ENCODE measurements around the gene TNNT1.
"Not testable (repeated sequence)": the region's sequence is repeated elsewhere in the genome, so short reads cannot be mapped to it uniquely, and the experiment has no call there.

TNNT1 gene, protein sequence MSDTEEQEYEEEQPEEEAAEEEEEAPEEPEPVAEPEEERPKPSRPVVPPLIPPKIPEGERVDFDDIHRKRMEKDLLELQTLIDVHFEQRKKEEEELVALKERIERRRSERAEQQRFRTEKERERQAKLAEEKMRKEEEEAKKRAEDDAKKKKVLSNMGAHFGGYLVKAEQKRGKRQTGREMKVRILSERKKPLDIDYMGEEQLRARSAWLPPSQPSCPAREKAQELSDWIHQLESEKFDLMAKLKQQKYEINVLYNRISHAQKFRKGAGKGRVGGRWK

DNA sequence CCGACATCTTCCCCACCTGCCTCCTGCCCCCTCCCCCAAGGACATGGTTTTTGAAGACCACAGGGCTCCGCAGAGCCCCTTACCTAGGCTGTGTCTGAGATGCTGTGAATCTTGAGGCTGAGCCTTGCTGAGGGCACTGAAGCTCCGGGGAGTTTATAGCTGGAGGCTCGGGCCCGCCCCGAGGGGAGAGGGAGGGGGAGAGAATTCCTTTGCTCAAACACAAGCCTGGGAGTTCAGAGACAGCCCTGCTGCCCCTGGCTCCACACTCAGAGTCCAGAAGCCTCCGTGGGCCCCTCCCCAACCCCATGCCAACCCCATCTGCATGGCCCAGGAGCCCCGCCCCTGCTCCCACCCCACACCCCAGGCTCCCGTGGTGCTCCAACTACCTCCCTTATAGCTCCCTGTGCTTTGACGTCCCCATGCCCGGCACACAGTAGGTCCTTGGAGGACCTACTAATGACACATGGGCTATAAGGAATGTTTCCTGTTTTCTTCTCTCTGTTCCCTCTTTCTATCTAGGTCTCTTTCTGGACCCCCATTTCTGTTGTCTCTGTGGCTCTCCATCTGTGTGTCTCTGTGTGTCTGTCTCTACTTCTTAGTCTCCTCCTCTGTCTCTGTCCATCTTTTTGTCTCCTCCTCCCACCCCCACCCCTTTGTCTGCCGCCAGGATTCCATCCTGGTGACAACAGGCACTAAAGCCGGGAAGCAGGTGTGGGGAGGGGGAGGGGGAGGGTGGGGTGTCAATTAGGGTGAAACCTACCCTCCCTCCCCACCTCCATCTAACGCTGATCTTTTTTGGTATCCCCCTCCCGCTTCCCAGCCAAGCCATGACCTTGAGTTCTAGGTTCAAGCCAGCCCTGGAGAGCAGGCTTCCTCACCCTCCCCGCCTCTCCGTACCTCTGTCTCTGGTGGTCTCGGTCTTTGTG, at the start of gene TNNT1:
TNNT1 (minus strand) TSS at position 129 of the 926 bp plus-strand sequence. CDS start 2,049 bp downstream, outside the sequence.
- no peak for DNase-seq

DNA sequence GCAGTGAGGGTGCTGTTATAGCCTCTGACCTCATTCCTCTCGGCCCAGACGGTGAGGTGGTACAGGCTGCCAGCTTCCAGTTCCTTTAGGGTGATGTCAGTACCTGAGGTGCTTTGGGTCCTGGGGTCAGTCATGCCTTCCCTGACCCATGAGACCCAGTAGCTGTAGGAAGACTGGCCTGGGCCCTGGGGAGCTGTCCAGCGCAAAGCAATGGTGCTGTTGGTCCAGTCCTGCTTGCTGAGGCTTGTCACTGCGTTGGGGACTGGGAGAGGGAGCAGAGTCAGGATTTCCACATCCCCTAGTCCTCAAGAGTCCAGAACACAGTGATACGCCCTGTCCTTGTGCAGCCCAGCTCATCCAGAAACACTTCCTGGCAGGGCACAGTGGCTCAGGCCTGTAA, 49.6 kb upstream of the TNNT1 start:
- DNase-seq: no peak

DNA sequence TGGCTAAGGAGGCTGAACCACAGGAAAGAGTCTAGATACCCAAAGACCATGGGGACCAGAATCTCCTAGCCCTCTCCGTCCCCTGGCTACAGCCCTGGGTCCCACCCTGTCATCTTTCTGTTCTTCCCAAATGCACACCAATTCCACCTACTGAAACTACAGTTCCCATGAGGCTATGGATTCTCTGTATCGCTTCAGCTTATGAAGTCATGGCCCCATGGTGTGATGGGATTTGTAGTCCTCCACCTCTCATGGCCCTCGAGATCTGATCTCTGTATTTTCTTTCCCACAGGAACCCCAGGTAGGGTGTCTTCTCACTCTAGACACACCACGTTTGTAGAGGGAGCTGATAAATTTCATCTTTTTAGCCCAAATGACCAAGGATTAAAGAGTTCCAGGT, 48.5 kb upstream of the TNNT1 start:
- no peak for DNase-seq

DNA sequence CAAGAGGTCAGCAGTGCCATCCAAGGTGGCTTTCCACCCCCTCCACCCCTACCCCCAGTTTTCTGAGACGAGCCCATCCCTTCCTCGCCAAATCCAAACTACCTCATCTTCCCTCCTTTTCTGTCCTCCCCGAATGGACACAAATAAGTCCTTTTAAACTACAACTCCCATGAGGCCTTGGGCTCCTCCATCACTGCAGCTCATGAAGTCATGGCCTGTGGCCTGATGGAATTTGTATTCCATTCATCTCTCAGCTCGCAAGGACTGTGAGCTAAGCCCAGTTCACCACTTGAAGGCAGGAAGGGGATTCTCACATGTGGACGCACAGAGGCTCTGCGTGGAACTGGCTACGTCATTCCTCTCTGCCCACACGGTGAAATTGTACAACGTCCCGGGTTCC, 47.8 kb upstream of the TNNT1 start:
- DNase-seq: no peak

DNA sequence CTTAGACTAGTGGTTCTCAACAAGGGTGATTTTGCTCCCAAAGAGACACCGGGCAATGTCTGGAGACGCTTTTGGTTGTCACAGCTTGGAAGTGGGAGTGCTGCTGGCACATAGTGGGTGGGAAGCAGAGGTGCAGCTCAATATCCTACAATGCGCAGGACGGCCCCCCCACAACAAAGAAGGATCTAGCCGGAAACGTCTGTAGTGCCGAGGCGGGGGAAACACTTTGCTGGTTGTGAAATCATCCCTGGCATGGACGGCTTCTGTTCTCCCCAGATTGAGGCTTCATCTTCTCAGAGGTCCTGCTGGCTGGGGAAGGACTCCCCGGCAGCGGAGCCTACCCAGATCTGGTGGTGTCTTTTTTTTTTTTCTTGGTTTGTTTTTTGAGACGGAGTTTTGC, 44.5 kb upstream of the TNNT1 start:
- DNase-seq: no peak

DNA sequence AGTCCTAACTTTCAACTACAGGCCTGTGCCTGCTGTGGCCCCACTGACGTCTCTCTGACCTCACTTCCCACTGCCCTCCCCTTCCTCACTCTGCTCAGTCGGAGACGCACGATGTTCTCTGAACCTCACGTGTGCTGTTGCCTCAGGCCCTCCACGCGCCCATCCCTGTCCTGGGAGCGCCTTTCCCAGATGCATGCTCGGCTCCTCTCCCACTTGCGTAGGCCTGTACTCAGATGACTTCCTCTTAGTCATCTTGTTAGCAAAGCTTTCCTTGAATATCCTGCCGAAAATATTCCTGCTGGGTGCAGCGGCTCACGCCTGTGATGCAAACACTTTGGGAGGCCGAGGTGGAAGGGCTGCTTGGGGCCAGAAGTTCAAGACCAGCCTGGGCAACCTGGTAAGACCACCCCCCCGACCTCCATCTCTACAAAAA, 40.4 kb upstream of the TNNT1 start:
- DNase-seq: no peak

DNA sequence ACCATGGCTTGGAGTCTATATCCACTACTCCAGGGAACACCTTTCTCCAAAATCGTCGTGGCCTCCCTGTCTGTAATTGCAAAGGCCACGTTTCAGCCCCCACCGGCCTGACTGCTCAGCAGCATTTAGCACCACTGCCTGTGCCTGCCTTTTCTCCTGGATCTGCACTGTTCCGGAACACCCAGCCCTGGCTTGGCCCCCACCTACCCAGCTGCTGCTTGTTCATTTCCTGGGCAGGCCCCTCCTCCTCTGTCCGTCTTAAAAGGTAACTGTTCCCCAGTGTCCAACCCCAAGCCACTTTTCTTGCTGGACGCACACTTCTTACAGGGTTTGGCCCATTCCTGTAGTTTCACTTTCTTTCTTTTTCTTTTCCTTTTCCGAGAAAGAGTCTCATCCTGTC, 39.6 kb upstream of the TNNT1 start:
- DNase-seq: no peak

DNA sequence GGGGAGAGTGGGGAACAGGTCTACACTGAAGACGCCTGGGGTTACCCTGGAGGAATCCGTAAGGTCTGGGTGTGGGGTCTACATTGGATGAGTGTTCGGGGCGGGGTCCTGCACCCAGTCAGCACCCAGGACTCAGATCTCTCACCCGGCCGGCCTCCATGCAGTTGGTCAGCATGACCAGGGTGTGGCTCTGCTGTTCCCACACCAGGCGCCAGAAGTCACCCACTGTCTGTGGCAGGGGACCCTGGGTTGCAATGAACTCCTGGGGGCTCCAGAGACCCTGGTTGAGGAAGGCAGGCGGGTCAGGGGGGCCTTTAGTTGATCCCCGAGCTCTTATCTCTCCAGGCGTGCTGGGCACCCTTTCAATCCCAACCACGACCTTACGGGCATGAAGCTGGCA, 37.1 kb upstream of the TNNT1 start:
- DNase-seq: no peak

DNA sequence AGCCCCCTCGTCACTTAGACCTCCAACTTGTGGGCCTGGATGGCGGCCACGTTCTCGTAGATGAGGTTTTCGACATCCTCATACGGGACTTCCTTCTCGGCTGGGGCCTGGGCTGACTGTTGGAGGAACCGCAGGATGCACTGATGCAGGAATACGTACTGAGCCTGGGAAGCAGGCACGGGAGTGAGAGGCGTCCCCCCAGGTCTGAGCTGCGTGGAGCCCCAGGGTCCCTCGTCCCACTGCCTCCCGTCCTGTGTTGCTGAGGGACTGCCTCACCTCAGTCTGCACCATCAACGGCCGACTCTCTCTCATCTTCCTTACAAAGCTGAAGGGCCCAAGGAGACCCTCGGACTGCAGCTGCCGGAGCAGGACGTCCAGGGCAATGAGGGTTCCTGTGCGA, 32.7 kb upstream of the TNNT1 start:
- DNase-seq: no peak

DNA sequence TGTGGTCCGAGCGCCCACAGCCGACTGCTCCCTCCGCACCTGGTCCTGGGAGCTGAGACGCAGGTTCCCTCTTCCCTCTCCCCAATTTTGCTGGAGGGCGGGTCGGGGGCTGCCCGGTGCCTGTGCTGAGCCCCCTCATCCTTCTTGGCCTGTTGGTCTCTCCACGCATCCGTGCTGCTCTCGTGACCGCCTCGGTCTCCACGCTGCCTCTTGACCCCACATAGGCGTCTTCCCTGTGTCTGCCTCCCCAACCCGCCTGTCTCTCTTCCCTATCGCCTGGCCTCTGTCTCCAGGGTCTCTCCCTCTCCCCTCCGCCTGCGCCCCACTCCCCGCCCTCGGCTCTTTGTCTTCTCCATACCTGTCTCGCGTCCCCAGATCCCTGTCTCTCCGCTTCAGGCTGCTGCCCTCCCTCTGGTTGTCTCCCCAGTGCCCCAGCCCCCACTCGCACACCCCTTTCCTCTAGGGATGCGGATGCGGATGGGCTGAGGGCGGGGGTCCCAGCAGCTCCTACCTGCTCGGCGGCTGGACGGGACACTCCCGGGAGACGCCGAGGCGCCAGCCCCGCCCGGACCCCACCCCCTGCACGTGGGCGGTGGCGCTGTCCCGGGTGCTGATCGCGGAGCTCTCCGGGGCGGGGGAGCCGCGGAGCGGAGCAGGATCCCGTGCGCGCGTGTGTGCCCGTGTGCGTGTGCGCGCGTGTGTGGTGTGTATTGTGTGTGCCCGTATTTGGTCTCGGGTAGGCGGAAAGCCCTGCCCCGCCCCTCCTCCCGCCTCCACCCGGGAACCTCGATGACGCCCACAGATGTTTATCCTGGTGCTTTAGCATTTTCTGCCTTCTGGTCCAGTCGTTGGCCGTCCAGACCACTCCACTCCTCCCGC, 30.8 kb upstream of the TNNT1 start, which contains the start of gene SYT5:
SYT5 (minus strand) TSS at position 684 of the 879 bp plus-strand sequence. CDS start 1,248 bp downstream, outside the sequence.
- DNase-seq: peak; percentile 35 to 70

DNA sequence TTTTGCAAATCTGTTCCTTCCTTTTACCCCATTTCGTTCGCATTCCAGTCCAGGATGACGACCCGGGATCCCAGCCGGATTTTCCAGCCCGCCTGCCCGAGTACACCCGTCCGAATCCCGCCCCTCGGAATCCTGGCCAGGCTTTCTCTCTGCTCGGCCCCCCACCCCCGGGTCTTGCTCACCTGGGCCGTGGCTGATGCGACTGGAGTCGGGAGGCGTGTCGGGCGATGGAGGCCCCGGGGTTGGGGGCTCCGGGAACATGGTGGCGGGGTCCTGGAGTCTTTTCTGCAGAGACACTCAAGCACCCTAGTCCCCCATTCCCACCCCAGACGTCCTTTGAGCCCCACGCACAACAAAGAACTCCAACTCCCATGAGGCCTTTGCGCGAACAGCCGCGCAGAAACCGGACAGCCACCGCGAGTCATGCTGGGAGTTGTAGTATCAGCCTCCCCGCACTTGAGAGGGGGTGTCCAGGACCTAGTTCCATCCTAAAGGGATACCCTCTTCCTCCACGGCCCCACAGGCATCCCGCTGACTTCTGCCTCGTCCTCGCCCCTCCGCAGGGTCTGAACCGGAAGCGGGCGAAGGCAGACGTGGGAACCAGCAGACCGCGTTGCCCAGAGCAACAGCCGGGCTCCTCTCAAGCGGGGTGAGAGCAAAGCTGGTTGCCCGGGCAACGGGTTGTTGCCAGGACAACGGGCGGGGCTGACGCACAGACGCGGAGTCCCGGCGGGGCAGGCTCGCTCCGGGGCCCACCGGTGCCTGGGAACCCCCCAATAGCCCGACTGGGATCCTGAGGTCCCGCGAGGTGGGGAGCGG, 30.0 kb upstream of the TNNT1 start:
- peak; percentile 93 to 94 for DNase-seq

DNA sequence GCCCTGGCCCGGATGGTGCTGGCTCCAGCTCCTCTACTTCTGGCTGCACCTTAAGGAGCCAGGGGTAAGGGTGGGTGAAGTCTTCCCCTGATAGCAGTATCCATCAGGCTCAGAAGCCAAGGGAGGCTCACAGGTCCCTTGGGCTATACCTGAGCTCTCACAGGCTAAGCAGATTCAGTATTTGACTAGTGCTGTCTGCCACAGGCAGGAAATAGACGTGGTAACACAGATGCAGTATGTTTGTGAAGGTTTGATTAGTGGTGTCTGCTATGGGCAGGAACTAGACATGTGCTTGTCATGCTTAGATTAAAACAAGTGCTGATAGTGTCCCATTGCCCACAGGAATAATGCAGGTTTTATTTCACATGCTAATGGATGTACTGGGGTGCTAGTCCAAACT, 27.1 kb upstream of the TNNT1 start:
- no peak for DNase-seq

DNA sequence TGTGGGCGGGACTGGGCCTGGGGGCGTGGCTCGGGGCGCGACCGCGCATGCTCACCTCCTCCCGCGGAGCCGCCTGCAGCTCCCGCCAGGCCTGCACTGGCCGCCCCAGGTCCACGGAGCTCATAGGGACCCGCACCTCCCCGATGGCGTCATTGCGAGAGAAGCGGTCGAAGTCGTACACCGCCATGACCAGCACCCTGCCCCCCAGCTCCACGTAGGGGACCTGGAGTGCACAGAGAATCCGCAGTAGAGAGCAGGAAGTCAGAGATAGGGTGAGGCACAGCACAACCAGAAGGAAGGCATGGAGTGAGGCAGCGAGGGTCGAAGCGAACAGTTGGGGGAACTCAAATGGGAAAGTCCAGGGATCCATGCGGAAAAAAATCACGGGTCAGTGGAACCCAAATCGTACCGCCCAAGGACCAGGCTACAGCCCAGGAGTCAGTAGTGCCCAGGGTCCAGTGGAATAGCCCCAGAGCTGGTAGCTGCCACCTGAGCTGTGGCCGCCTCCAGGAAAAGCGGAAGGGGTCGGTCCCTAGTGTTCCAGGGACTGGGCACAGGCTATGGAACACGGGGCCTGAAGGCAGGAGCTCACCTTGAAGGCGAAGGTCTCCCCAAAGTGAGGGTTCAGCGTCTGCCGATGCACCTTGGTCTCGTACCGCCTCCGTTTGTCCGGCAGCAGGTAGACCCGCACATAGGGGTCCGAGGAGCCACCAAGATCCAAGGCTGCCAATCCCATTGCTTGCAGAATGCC, 26.3 kb upstream of the TNNT1 start:
- DNase-seq: no peak

DNA sequence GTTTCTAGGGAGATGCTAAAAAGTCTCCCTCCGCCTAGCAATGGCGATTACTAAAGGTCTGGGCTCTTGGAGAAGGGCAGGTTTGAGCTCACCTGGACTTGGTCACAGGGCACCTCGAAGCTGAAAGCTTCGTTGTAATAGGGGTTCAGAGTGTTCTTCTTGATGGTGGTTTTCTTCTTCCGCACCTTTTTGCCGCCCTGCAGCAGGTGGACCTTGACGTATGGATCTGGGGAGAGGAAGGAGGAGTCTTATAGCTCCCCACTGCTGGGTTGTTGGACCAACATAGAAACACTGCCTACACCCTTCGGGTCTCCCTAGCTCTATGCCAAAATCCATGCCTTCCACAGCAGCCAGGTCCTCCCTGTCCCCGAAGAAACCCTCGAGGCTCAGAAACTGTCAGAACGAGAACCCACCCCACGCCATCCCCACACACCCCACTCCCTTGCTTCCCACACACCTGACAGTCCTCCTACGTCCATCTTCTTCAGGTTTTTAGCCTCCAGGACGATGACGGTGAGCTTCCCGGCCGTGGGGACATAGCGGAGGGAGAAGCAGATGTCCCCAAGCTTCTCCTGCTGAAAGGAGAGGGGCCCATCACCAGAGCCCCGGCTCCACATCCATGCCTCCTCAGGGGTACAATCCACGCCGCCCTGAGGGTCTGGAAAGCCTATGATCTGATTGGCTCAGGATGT, 25.6 kb upstream of the TNNT1 start:
- no peak for DNase-seq

DNA sequence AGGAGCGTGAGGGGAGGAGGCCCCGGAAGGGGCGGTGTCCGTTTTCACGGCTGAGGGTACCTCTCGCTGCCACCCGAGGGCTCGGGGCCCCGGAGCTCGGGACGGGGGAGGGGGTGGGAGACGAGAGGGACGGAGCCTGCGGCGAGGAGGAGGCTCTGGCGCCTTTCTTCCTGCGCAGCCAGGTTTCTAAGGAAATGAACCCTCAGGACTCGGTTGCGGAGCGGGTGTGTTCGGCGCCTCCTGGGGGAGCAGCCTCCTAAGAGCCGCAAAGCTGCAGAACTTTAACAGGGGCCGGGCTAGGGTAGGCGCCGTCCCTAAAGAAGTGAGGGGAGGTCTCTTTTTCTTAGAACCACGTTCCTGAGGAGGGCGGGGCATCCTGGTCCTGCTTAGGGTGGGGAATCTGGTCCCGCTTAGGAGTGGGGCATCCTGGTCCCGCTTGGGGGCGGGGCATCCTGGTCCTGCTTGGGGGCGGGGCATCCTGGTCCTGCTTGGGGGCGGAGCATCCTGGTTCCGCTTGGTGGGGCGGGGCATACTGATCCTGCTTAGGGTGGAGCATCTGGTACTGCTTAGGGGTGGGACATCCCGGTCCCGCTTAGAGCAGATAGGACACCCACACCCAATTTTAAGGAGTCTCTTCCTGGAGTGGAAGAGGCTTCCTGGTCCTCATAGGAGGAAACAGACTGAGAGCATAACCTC, 24.9 kb upstream of the TNNT1 start:
- DNase-seq: peak; percentile 34 to 43

DNA sequence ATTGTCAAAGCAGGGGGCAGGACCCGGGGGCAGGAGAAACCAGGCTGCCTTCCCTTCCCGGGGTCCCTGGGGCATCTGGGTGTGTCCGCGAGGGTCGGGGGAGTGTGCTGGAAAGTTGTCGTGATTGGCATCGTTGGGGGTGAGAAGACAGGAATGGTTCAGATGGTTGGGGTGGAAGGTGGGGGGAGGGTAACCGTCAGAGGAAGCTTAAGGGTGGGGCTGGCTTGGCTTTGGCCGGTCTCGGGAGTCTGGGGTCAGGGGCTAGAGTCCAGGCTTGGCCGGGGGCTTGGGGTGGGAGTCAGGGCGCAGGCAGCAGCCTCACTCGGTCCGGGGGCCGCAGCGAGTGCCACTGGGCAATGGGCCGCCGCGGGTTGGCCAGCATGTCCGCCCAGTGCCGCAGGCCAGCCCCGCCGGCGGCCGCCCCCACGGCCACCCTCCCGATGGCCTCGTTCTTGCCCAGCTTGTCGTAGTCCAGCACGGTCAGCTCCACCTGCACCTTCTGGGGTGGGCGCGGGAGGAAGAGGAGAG, 24.2 kb upstream of the TNNT1 start:
- DNase-seq: no peak

DNA sequence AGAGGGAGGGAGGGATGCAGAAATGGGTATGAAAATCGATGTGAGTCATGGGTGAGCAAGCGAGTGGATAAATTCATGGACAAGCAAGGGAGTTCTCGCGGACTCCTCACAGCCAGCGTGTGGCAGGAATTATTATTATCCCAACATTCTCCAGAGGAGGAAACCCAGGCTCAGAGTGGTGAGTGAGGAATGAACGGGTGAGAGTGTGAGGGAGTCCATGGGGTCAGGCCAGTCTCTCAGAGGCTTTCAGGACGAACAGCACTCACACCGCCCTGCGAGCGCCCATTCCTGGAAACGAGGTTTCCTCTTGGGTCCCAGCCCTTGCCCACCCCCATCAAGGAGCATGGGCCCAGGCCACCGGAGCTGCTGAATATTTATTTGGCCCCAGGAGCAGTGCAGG, 23.7 kb upstream of the TNNT1 start:
- no peak for DNase-seq

DNA sequence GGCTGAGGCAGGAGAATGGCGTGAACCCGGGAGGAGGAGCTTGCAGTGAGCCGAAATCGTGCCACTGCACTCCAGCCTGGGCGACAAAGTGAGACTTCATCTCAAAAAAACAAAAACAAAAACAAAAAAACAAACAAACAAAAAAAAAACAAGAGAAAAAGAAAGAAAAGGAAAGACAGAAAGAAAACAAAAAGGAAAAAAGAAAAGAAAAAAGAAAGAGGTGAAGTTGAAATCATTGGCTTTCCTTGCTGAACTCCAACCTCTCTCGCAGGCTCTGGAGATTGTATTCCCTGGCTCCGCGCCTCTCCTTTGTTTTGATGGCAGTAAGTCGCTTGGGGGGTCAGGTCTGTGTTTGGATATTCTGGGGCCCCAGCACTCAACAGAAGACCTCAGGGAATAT, 23.3 kb upstream of the TNNT1 start:
- not testable (repeated sequence) for DNase-seq

DNA sequence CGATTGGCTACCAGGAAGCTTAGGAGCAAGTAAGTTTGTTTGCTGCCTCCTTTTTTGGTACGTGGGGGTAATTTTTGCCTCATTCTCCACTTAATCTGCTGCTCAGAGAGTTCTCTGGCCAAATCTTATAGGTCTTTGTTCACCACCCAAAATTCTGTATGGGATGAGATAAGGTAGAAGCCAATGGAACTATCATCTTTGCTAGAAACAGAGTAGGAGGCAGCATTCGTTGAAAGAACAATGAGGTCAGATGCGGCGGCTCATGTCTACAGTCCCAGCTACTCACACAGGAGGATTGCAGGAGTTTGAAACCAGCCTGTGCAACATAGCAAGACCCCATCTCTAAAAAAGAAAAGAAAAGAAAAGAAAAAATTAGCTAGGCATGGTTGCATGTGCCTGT, 22.4 kb upstream of the TNNT1 start:
- no peak for DNase-seq

DNA sequence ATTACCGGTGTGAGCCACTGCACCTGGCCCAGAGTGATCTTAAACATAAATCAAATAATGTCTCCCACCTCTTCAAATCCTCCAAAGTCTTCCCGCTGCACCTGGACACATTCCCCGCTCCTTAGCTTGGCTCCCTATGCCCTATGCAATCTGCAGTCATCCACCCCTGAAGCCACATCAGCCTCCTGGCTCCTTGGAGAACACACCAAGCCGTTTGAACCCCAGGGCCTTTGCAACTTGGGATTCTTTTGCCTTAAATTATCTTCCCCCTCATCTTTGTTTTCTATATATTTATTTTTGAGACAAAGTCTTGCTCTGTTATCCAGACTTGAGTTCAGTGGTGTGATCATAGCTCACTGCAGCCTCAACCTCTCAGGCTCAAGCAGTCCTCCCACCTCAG, 20.1 kb upstream of the TNNT1 start:
- DNase-seq: no peak

All from CD4-positive, alpha-beta T cell treated with Interferon alpha-2 for 1 hour (primary cell).